ENCODE results near the gene ERRFI1.

The ERRFI1 gene

DNA sequence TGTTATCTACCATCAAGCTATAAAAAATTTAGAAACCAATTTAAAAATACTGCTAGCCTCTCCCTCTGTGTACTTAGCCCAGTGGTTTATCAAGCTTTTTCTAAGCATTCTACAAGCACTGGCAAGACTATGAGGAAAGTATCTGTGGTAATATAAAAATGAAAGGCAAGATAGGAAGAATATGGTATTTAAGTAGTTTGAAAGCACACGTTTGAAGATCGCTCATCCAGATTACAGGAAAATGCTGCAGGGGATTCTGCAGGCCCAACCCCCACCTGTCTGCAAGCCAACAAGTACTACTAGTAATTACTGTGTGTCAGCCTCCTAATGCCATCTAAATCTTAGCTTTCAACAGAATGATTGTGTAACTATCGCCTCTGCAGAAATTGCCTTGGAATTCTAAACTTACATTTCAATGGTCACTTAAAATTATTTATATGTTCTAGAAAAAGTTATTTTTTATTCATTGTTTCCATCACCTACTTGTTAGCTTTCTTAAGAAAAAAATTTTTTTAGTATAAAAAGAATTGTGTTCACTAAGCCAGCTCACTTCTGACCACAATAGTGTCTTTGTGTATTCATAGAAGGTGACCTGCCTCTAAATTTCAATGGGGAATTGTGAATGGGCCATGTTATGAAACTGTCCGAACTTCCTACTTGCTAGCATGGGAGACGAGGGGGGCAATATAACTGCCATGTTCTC lies 8.5 kb downstream of the ERRFI1 start:
- no peak for DNase-seq

DNA sequence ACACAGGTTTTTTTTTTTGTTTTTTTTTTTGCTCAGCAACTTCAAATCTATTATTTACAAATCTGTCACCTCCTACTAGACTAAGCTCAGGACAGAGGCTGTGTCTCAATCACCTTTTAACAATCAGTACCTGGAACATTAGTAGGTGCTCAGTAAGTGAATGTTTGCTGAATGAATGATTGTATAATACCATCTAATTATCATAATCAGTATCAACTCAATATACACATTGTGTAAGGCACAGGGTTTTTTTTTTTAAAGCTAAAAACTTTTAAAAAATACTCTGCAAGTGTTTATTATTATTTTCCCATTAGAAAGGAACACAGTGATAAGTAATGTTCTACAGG lies 9.2 kb downstream of the ERRFI1 start:
- no peak for DNase-seq

- no peak for DNase-seq
Observed at GRCh38 chr1:8016210-8016894, 9.8 kb downstream of the ERRFI1 start.

DNA sequence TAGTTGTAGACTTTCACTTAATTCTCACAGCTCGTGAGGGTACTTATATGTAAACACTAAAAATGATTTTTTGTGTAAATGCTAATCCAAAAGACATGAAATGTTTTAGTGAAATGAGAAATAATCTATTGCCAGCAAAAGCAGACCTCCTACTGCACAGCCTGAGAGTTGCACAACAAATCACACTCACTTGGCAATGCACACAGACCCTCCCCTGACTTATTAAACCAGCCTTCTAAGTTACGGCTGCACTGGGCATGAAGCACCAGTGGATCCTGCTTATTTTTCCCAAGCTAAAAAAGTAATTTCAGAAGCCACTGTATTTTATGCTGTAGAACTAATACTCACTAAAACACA lies 10.3 kb downstream of the ERRFI1 start:
- no peak for DNase-seq

- peak; percentile 67 for DNase-seq
Observed at GRCh38 chr1:8015036-8015808, 10.9 kb downstream of the ERRFI1 start.

GRCh38 chr1:8014381-8014988 lies 11.6 kb downstream of the ERRFI1 start:
- DNase-seq = no peak

DNA sequence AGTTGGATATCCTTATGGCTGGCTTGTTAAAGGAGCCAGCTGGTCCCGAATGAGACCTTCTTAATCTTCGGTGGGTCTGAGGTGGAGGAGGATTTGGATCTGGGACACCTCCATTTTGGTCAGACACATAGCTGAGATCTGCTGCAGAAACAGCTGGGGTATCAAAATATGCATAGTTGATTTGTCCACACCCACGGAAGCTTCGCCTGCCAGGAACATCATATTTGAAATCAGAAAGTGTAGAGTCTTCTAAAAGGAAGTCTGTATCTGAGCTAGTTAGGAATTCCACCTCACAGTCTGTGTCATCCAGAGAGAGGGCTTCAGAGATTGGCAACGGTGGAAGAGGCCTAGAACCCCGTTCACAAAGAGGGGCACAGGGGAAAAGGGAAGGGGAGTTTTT lies 12.3 kb downstream of the ERRFI1 start:
- DNase-seq = no peak

DNA sequence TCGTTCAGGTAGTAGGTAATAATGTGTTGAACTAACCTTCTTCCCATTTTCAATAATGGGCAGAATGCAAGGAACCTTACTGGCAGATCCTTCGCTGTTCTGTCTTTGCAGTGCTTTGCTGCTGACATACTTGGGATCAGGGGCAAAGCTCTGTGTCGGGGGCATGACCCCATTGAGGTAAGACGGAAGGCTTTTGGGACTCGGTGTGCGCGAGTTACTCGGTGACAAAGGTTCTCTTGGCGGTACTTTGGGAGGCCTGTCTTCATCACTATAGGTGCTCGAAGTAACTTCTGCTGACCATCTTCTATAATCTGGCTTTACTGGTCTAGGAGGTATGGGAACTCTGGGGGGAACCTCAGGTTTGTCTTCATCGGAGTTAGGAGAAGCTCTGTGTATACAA lies 12.7 kb downstream of the ERRFI1 start:
- DNase-seq = no peak

- DNase-seq = no peak
Observed at GRCh38 chr1:8012955-8013354, 13.2 kb downstream of the ERRFI1 start.

GRCh38 chr1:8011923-8012858 lies 13.9 kb downstream of the ERRFI1 start:
- DNase-seq = no peak

DNA sequence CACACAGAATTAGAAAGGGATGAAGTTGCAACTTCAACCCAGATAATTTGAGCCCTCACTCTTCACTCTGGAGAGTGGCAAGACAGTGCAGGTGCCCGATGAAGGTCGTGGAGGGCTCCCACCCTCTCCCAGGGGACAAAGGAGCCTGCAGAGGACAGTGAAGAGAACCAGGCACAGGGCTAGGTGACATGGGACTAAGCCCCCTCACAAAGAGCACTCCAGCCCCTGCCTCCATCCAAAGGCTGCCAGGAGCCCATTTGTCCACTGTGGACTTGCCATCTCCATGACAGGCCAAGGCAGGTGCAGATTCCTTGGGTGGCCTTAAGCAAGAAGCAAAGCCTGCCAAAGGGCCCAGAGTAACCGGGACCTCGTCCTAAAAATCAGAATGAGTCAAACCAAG lies 15.1 kb downstream of the ERRFI1 start:
- no peak for DNase-seq

DNA sequence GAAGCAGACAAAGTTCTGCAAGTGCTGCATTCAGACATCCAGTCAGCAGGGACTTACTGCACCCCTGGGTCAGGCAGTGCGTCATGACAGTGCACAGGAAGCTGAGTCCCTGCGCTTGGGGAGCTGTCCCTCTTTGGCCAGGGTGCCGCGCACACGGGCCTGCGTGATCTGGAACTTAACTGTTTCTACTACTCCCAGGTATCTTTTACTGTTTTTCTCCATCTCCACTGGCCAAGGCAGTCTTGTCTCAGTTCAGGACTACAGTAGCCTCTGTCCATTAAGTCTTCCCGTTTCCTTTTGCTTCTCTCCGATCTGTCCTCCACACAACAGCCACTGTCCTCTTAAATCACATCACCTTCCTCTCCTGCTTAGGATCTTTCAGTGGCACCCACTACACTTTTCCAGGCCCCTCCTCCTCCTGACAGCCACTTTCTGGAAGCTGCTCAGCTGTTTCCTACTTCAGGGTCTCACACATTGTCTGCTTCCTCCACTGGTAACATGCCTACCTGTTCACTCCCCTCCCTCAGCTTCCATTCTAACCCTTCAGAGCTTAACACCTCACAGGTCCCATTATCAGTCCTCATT lies 15.9 kb downstream of the ERRFI1 start:
- DNase-seq = no peak

DNA sequence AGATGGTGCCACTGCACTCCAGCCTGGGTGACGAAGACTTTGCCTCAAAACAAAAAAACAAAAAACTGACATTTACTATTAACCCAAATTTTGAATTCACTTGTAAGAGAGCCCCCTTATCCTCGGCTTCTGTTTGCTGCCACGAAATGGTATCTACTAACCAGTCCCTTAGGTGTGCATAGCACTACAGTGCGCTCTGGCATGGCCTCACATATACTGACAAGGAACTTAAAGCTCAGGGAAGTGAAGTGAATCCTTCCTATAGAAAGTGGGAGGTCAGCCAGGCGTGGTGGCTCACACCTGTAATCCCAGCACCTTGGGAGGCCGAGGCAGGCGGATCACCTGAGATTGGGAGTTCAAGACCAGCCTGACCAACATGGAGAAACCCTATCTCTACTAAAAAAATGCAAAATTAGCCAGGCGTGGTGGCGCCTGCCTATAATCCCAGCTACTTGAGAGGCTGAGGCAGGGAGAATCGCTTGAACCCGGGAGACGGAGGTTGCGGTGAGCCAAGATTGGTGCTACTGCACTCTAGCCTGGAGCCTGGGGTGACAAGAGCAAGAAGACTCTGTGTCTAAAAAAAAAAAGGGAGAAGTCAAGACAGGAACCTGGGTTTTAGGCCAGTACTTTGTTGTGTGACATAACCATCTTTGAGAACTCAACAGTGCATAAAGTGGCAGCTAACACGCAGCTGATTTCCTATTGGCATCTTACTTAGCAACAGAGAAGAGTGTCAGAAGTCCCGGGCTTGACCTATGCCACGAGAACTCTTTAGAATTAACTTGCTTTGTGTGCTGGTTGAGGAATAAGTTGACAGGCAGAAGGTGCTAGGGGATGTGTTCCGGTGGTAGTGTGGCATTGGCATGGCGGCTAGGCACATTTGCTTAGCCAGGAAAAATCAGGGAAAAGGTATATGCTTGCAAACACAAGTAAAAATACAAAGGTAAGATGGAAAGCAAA lies 16.8 kb downstream of the ERRFI1 start:
- no peak for DNase-seq

- no peak for DNase-seq
Observed at GRCh38 chr1:8006037-8006963, 19.8 kb downstream of the ERRFI1 start.

DNA sequence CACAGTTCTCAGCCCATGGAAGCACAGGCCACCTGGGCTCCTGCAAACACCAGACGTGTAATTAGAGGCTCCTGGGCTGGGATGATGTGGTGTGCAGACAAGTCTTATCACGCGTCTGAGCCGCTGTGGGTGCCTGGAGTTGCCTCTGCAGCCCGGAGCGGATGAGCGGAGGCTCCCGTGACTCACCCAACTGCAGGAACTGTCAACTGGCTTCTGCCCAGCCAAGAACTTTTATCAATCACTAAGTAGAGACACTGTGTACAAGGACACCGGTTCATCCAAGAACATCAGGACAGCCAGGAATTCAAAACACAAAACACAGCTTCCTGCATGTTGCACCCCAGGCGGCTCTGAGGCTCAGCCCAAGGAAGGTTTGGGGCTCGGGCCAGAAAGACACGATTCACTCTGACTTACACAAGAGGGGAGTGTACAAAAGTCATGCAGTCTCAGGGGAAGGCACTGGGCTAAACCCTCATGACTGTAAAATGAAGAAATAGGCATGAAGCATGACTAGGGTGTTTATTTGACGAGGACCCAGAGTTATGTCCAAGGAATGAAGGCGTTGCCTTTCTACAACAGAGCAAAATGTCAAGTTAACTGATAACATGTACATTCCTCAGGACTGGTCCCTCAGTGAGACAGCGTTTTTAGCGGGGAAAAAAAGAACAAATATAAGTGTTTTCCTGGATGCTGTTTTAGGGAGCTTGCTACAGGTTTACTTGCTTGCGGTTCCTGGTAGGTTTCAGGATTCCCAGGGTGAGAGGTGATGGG lies 21.1 kb downstream of the ERRFI1 start:
- DNase-seq = peak; percentile 87

GRCh38 chr1:8004113-8004802 lies 21.9 kb downstream of the ERRFI1 start:
- DNase-seq = no peak

GRCh38 chr1:8003438-8004112 lies 22.5 kb downstream of the ERRFI1 start:
- DNase-seq = no peak

DNA sequence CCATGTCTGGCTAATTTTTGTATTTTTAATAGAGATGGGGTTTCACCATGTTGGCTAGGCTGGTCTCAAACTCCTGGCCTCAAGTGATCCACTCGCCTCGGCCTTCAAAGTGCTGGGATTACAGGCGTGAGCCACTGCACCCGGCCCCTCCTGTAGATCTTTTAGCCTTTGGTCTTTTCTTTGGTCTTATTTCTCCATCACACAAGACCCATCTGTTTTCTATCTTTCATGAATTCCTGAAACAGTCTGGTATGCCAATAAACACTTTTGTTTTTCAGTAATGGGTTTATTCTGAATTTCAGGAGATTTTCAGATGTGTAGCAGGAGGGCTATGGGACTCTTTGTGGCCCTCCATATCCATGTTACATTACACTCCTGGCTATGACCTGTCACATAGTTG lies 23.2 kb downstream of the ERRFI1 start:
- DNase-seq = no peak

Data from amniotic stem cell (primary cell).